ENCODE results near the gene HOXA2. TPM values are rescaled to one million over a fixed set of nuclear protein-coding genes. Genes with fewer than 3 reads are reported as not detected.

Gene HOXA2
- total and polyA plus RNA-seq, 4 donors: 0.05 to 0.13 (median 0.08) TPM

GRCh38 chr7:27103489-27104226, 1.2 kb upstream of the HOXA2 start:
- Histone ChIP-seq H3K36me3 (ENCODE audit: control insufficient read depth in 4 of 4, insufficient read depth in 3 of 4, low read depth in 1 of 4, low read length in 3 of 4) (no peaks in the 10 kb centered on the region), H3K9ac (ENCODE audit: low read depth in 1 of 2, low read length in 2 of 2) (no peak overlapping the region), H3K4me3 (ENCODE audit: low read depth in 1 of 3, low read length in 3 of 3) (no peak overlapping the region), H3K9me3 (ENCODE audit: control insufficient read depth in 4 of 4, low read length in 3 of 4) (no peaks in the 10 kb centered on the region), H3K4me1 (ENCODE audit: control insufficient read depth in 4 of 4, insufficient read depth in 4 of 4, low read length in 3 of 4) (peaks cover 0 to 7% (median 0%) of the 10 kb centered on the region in 4 donors), H3K27ac (ENCODE audit: low read depth in 1 of 2, low read length in 2 of 2) (peak overlapping the region; percentile 35 to 48), H3K27me3 (ENCODE audit: control insufficient read depth in 4 of 4, insufficient read depth in 4 of 4, low read length in 3 of 4) (peaks cover 0 to 26% (median 12%) of the 10 kb centered on the region in 4 donors)
- WGBS: 18% methylated on average over 35 of the region's 35 CpGs
- no peak for DNase-seq (ENCODE audit: low spot score)
- TF ChIP-seq TAF1 (conservative IDR thresholded peaks at IDR 0.05) (no peak), HNF4A (conservative IDR thresholded peaks at IDR 0.05) (no peak), YY1 (IDR thresholded peaks at IDR 0.05) (no peak), SP1 (IDR thresholded peaks at IDR 0.05) (no peak), CTCF (IDR thresholded peaks at IDR 0.05; ENCODE audit: low read depth, low read length, missing input control) (no peak), GABPA (IDR thresholded peaks at IDR 0.05 in 1 of 2, conservative IDR thresholded peaks at IDR 0.05 in 1 of 2) (no peak), JUND (IDR thresholded peaks at IDR 0.05) (no peak), REST (IDR thresholded peaks at IDR 0.05) (no peak), FOXA2 (IDR thresholded peaks at IDR 0.05) (no peak), EGR1 (IDR thresholded peaks at IDR 0.05; ENCODE audit: low read depth in 2 of 2) (no peak), ZBTB33 (IDR thresholded peaks at IDR 0.05) (no peak), HNF4G (IDR thresholded peaks at IDR 0.05) (no peak), NR2F2 (IDR thresholded peaks at IDR 0.05) (no peak), RAD21 (IDR thresholded peaks at IDR 0.05) (no peak), FOXA1 (IDR thresholded peaks at IDR 0.05) (no peak)
